ENCODE measurements around the gene PCBP3. TPM values are rescaled to one million over a fixed set of nuclear protein-coding genes. Genes with fewer than 3 reads are reported as not detected.

Gene PCBP3
- total and polyA plus RNA-seq, 12 donors = 1.7 to 15.8 (median 4.7) TPM

GRCh38 chr21:45927851-45928850 lies 284.6 kb downstream of the PCBP3 start:
- intact Hi-C loops (cut with DNase I) = no loop called here
- no peak for DNase-seq

GRCh38 chr21:45929449-45929848 lies 285.9 kb downstream of the PCBP3 start:
- H3K27ac ChIP-seq = no peak overlapping the region
- WGBS, 4 donors = 87 to 90% (median 89%) methylated on average over 3 to 11 of the region's 11 CpGs
- TF ChIP-seq POLR2A (IDR thresholded peaks at IDR 0.05) = no peak
- TF ChIP-seq CTCF (IDR thresholded peaks at IDR 0.05) = no peak
- intact Hi-C loops (cut with DNase I) = no loop called here
- H3K4me3 ChIP-seq = no peak overlapping the region
- H3K36me3 ChIP-seq (replicated peaks in 1 of 2) = no peaks in the 10 kb centered on the region
- DNase-seq = no peak
- H3K27me3 ChIP-seq = no peaks in the 10 kb centered on the region
- no peaks in the 10 kb centered on the region for H3K9me3 ChIP-seq (replicated peaks in 1 of 3)
- no peaks in the 10 kb centered on the region for H3K4me1 ChIP-seq (replicated peaks in 1 of 2)

More at GRCh38 chr21:45927851-45928850, 284.6 kb downstream of the PCBP3 start:
- Histone ChIP-seq H3K27ac (no peak overlapping the region), H3K36me3 (replicated peaks in 1 of 2) (no peaks in the 10 kb centered on the region), H3K4me1 (replicated peaks in 1 of 2) (no peaks in the 10 kb centered on the region), H3K27me3 (no peaks in the 10 kb centered on the region), H3K9me3 (replicated peaks in 1 of 3) (no peaks in the 10 kb centered on the region), H3K4me3 (no peak overlapping the region)
- TF ChIP-seq POLR2A (IDR thresholded peaks at IDR 0.05) (no peak), CTCF (IDR thresholded peaks at IDR 0.05) (no peak)
- 80 to 87% (median 83%) methylated on average over 22 to 34 of the region's 34 CpGs for whole genome bisulfite sequencing, 4 donors

- Histone ChIP-seq H3K36me3 (replicated peaks in 1 of 2) (no peaks in the 10 kb centered on the region), H3K9me3 (replicated peaks in 1 of 3) (peaks cover 0 to under 1% (median 0%) of the 10 kb centered on the region in 3 donors), H3K27ac (no peak overlapping the region), H3K27me3 (no peaks in the 10 kb centered on the region), H3K4me1 (replicated peaks in 1 of 2) (no peaks in the 10 kb centered on the region), H3K4me3 (no peak overlapping the region)
- TF ChIP-seq POLR2A (IDR thresholded peaks at IDR 0.05) = no peak
- TF ChIP-seq CTCF (IDR thresholded peaks at IDR 0.05) = no peak
- no peak for DNase-seq
- 74 to 95% (median 90%) methylated on average over 12 to 16 of the region's 16 CpGs; no CpG with 5 or more reads in 1 of the 4 donors for WGBS, 4 donors
- intact Hi-C loops (cut with DNase I) = no loop called here
These were observed 286.8 kb downstream of the PCBP3 start for GRCh38 chr21:45930231-45930760.

- Histone ChIP-seq H3K36me3 (replicated peaks in 1 of 2) (no peaks in the 10 kb centered on the region), H3K27ac (no peak overlapping the region), H3K4me3 (no peak overlapping the region), H3K9me3 (replicated peaks in 1 of 3) (peaks cover 0 to 6% (median 0%) of the 10 kb centered on the region in 3 donors), H3K27me3 (no peaks in the 10 kb centered on the region), H3K4me1 (replicated peaks in 1 of 2) (no peaks in the 10 kb centered on the region)
- 80 to 86% (median 83%) methylated on average over 6 to 7 of the region's 7 CpGs for WGBS, 4 donors
- TF ChIP-seq CTCF (IDR thresholded peaks at IDR 0.05) = no peak
- TF ChIP-seq POLR2A (IDR thresholded peaks at IDR 0.05) = no peak
- DNase-seq = no peak
- intact Hi-C loops (cut with DNase I) = no loop called here
These were observed 287.3 kb downstream of the PCBP3 start for GRCh38 chr21:45930792-45931191.
